Posterior vena cava (tissue), 2 donors: Measurements from ENCODE around the gene LRATD1. TPM values are rescaled to one million over a fixed set of nuclear protein-coding genes. Genes with fewer than 3 reads are reported as not detected.
"Not testable (repeated sequence)": the region's sequence is repeated elsewhere in the genome, so short reads cannot be mapped to it uniquely, and the experiment has no call there.

Experiments used
- DNase-seq: peaks from one replicate; pipeline ENCODE4 v3.0.0-alpha.2; 2020; ENCODE audit warnings: low spot score
- intact Hi-C, 2 donors: fragments of 100-400 bp; cut with DNase I; formaldehyde crosslinking; loops; one replicate each; pipeline versions ENCODE4 v1.14.1 to v1.14.2; 2022 to 2023
- long read RNA-seq, 2 donors: library from polyadenylated mRNA; unstranded; transcript quantifications; one replicate each; pipeline ENCODE4 v2.0.0, GENCODE V29; 2020 to 2021
- total RNA-seq, 2 donors: library from RNA; stranded (reverse); fragmentation: NEBNext Ultra II Directional; extraction: Animal tissue kit (Norgen Biotek cat#: 25700); gene quantifications; one replicate each; pipeline ENCODE4 v1.2.1, GENCODE V29; 2021
- donor health status: DM: yes; HTN: yes; CAD: no.
- donor health status: DM: yes; HTN: yes; CAD: no.

LRATD1 gene, protein sequence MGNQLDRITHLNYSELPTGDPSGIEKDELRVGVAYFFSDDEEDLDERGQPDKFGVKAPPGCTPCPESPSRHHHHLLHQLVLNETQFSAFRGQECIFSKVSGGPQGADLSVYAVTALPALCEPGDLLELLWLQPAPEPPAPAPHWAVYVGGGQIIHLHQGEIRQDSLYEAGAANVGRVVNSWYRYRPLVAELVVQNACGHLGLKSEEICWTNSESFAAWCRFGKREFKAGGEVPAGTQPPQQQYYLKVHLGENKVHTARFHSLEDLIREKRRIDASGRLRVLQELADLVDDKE
- total RNA-seq, result 1 to 10 TPM; 1.9 to 3.1 TPM
- long read RNA-seq, donor 1, partial matches to known transcripts, result 0 of 1 reads
- long read RNA-seq, donor 1, other reads (novel, unspliced or antisense), result 0 of 1 reads
- long read RNA-seq, donor 2, partial matches to known transcripts, result 0 of 12 reads
- long read RNA-seq, donor 2, other reads (novel, unspliced or antisense), result 9 of 12 reads

DNA sequence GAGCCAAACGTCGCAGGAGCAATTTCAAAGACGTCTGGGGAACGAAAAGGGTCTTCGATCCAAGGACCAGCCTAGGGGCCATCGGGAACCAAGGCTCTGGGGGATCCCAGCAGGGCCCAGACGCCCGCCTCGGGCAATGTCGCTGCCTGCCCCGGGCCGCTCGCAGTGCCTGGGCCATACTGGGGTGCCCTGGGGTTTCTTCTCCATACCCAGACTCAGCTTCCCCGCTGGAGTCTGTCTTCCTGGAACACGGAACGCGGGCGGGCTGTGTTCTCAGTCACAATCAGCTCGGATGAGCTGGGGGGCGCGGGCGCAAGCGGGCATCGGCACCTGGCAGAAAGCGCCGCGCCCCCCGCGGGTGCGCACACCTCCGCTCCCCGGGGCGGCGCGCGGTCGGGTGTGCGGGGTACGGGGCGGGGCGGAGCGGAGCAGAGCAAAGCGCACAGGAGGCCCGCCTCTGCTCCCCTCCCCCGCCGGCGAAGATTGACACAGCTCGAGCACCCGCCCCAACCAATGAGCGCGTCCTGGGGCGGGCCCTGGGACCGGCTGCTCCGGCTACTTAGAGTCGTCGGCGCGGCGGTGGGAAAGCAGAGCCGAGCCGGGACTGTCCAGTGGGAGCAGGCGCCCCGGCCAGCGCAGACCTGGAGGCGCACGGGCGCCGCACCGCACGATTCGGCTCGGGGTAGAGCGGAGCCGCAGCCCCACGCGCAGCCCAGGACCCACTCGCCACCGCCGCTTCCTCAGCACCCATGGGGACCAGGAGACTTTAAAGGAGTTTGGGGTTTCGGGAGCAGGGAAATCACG lies at the start of gene LRATD1:
Gene LRATD1, plus strand, starts transcription at position 585 of the 804 bp plus-strand sequence. CDS start 1,263 bp downstream, outside the sequence.
- peak; percentile 88 for DNase-seq
- intact Hi-C loops, result no loop called here

DNA sequence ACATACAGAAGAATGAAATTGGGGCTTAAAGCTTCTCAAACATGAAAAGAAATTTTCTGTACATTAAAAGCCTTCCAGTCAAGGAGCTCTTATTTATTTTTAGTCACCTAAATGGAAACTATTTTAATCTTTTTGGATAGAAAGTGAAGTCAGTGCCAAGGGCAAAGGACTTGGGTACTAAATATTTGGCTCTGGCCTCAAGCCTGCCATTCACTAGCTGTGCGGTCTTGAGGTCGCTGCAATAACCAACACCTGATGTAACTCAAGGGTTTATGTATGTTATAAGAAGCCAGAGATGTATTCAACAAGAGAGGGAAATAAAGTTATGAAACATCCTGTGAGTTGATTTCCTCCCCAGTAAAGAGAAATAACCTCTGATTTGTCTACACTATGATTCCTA lies 49.5 kb upstream of the LRATD1 start:
- no peak for DNase-seq
- intact Hi-C loops, result no loop called here

DNA sequence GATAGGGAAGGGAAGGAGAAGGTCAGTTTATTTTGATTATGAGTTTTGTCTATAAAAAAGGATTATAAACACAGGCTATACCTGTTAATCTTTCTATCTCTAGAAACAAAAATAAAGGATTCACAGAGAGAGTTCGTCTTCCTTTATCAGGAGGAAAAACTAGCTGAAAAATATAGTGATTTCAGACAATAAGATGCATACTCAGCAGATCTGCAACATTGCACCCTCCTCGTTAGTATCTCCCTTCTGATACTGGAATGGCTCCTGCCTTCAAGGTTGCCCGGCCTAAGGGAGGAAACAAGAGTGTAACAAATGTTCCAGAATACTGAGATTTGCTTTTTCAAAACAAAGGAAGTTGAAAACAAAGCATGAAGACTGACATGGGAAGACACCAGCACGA lies 48.7 kb upstream of the LRATD1 start:
- no peak for DNase-seq

DNA sequence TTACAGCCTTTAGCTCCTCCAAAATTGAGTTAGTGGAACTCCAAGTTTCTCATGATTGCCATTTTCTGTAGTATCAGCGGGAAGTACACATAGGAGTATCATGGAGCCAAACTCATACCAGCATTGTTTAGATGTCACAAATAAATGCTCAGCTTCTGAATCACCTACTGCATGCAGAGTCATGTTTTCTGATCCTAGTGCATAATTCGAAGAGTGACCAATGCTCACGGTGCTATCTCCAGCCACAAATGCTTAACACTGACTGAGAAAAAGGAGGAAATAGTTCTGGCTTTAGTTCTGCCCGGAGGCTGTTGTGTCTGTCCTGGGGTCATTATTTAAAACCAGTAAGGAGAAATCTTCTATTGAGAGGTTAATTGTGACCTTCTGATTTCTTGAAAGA lies 45.4 kb upstream of the LRATD1 start:
- intact Hi-C loops, result no loop called here

More for the DNA sequence above, 48.7 kb upstream of the LRATD1 start:
- intact Hi-C loops, result no loop called here

DNA sequence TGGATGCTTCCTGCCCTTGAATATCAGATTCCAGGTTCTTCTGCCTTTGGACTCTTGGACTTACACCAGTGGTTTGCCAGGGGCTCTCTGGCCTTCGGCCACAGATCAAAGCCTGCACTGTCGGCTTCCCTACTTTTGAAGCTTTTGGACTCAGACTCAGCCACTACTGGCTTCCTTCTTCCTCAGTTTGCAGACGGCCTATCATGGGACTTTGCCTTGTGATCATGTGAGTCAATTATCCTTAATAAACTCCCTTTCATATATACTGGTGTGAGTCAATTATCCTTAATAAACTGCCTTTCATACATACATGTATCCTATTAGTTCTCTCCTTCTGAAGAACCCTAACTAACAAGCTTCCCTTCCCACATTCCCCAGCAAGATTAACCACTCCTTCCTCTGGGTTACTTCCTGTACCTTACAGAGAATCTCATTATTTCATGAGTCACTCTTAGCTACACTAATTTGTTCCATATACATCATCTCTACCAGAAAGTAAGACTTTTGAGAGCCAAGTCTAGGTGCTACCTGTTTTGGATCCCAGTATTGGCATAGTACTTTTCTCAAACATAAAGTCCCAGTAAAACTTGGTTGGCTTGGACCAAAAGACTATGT lies 31.3 kb upstream of the LRATD1 start:
- DNase-seq, result no peak
- intact Hi-C loops, result no loop called here

More for the DNA sequence above, 45.4 kb upstream of the LRATD1 start:
- no peak for DNase-seq

DNA sequence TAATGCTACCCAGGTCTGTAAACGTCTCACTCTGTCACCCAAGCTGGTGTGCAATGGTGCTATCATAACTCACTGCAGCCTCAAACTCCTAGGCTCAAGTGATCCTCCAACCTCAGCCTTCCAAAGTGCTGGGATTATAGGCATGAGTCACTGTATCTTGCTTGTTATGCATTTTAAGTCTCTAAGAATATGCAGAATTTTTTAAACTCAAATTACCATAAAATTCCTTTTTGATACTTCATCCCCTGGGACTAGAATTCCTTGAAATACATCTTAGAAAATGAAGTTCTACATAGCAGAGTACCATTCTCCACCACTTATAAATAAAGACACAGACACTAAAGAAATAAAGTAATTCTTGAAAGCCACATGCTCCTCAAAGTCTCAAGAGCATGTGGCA lies 30.2 kb upstream of the LRATD1 start:
- DNase-seq, result no peak
- intact Hi-C loops, result no loop called here

DNA sequence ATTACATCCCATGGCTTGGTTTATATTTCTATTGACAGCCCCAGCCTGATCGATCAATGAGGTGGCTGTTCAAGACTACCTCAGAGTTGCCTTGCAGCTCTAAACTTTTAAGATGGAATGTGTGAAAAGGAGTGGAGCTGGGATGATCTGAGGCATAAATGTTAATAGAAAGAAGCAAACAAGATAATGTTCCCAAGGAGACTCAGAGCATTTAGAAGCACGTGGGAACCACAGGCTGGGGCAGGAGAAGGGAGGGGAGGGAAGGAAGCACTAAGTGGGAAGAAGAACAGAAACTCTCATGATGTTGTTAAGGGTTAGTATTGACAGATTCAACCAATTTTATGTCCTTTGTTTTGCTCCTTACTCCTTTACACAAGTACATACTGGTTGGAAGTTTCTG lies 28.8 kb upstream of the LRATD1 start:
- no peak for DNase-seq
- intact Hi-C loops, result no loop called here

DNA sequence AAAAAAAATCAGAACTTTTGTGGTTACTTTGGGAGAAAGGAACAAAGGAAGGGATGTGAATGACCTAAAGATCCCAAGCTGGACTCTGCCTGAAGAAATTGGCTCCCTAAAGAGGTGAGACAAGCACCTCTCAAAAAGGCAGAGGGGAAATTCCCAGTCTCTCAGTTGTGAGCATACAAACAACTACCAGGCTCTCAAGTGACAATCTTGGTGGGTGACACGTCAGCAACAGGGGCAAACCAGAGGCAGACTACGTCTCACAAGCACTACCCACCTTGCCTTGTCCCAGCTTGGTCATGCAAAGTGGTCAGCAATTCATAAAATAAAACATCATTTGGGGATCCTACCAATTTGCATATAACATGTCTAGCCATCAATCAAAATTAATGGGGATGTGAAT lies 24.3 kb upstream of the LRATD1 start:
- DNase-seq, result no peak
- intact Hi-C loops, result no loop called here

DNA sequence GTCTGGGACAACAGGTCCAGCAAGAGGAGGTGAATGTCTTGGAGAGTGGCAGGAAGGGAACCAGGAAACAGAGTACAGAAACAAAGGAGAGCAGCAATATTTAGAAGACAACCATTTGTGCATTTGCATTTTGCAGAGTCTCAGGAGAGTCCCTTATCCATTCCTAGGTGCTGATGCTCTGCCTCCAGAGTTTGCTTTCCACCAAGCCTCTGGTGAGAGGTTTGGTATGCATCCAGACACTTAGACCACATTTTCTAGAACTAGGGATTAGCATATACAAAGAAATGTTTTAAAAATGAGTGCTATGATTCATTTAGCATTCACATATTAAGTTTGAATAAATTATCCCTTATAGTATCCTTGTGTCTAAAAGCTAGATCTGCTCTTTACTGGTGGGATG lies 18.5 kb upstream of the LRATD1 start:
- intact Hi-C loops, result no loop called here
- DNase-seq, result no peak

DNA sequence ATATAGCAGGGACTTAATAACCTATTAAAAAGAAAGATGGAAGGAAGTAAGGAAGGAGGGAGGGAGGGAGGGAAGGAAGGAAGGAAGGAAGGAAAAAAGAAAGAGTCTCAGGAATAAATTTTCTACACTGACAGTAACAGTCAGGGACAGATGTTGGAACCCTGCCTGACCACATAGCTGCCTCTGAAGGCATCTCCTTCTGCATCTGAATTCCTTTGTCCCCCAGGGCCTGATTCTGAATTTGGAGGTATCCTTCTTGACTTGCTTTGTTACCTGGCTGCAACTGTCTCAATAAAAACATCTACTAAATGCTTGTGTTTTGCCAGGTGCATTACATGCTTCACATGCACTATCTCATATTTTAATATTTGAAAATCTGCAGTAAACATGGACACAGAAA lies 17.4 kb upstream of the LRATD1 start:
- intact Hi-C loops, result no loop called here
- DNase-seq, result no peak

DNA sequence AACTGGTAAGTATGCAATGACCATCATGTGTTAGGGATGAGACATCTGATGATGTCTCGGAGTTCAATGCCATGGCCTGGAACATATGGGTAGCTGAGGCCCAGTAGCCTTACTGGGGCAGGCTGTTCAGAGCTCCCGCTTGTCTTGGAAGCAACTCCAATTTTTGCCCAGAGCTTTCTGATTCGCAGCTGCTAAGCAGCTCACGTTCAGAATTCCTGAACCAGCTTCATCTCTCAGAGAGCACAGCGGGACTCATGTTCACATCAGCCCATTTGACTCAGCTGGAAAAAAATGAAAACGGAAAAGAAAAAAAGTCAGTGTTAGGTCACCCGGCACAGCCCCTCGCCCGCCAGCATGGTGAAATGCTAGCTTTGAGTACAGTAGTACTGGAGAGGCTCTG lies 16.8 kb upstream of the LRATD1 start:
- no peak for DNase-seq
- intact Hi-C loops, result no loop called here

DNA sequence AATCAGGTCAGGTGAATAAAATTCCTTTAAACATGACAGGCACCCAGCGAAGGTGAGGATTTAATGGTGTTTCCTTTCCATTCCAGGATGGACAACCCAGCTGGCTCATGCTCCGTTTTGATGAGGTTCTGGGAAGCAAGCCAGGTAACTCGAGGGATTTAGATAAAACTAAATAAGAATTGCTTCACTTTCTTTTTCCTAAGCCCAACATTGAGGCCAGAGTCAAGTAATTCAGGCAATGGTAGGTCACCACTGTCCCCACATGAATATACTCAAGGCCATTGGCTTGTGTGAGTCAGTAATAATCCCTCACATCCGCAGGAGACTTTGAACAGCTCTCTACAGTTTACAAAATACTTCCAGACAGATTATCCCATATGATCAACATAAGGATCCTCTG lies 16.2 kb upstream of the LRATD1 start:
- intact Hi-C loops, result no loop called here
- no peak for DNase-seq

DNA sequence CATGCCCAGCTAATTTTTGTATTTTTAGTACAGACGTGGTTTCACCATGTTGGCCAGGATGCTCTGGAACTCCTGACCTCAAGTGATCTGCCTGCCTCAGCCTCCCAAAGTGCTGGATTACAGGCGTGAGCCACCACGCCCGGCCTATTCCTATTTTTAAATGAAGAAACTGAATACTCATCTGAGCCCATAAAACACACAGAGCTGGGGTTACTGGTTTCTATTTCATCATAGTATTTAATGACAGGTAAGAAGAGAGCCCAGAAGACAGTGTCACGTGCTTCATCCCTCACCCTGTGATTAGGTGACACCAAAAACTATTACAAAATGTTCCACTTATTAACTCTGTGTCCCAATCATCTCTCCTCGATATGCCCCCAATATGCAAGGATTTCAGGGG lies 15.6 kb upstream of the LRATD1 start:
- DNase-seq, result no peak
- intact Hi-C loops, result no loop called here

DNA sequence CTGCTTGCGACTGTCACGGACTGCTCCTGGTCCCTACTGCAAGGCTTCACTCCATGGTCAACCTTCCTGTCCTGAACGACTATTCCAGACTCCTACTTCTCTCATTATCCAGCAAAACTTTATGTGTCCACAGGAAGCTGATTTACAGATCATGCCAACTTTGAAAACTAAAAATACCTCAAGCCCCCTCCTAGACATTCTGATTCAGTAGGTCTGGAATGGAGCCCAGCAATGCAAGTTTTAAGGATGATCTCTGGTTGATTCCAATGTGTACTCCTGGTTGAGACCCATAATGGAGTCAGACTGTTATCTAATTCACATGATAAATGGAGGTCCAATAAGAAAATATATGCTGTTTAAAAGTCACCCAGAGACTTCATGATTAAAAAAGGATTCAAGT lies 13.1 kb upstream of the LRATD1 start:
- DNase-seq, result no peak
- intact Hi-C loops, result no loop called here

DNA sequence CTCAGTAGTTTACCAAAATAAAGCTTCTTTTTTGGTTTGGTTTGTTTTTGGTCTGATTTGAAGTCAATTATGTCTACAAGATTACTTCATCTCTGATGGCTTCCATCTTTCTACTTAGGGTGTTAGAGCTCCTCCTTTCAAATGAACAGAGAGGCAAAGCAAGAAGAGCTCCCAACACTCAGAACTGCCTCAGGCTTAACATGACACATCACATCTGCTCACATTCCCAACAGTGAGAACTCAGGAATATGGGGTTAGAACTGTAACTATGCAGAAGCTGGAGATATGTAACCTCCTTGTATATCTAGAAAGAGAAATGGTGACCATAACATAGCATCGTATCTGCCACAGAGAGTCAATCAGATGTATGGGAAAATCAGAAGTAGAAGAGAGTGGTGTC lies 11.4 kb upstream of the LRATD1 start:
- intact Hi-C loops, result no loop called here
- DNase-seq, result no peak

DNA sequence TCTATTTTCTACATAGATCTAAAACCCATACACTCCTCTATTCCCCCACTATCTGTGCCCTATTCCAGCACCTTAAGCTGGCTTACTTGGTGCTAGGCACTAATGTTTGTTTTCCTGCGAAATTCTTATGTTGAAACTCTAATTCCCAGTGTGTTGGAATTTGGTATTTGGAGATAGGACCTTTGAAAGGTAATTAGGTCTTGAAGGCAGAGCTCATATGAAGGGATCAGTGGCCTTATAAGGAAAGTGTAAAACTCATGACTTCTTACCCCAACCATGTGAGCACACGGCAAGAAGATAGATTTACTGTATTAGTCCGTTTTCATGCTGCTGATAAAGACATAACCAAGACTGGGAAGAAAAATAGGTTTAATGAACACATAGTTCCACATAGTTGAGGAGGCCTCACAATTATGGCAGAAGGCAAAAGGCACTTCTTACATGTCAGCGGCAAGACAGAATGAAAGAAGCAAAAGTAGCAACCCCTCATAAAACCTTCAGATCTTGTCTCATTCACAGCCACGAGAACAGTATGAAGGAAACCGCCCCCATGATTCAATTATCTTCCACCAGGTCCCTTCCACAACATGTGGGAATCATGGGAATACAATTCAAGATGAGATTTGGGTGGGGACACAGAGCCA lies 10.5 kb upstream of the LRATD1 start:
- no peak for DNase-seq
- intact Hi-C loops, result no loop called here

DNA sequence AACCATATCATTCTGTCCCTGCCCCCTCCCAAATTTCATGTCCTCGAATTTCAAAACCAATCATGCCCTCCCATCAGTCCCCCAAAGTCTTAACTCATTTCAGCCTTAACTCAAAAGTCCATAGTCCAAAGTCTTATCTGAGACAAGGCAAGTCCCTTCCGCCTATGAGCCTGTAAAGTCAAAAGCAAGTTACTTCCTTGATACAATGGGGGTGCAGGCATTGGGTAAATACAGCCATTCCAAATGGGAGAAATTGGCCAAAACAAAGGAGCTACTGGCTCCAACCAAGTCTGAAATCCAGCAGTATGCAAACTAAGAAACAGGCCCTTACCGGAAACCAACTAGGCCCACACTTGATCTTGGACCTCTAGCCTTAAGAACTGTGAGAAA lies 10.0 kb upstream of the LRATD1 start:
- DNase-seq, intact Hi-C loops: not testable (repeated sequence)

DNA sequence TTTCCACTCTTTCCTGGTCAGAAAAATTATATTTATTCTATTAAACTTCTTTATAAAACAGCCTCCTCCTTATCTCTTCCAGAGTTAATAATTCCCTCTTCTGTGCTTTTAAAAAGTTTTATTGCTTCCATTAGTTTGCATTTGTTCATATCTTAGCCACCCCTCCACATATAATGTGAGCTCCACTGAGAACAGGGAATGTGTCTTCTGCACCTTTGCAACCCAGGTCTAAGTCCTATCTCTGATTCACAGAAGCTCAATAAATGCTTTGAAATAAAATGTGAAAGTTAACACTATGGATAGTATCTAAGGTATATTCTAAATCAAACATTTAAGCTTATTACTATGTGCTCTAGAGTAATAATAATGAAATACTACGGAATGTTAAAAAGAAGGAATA lies 9.3 kb upstream of the LRATD1 start:
- intact Hi-C loops, result no loop called here
- DNase-seq, result no peak

DNA sequence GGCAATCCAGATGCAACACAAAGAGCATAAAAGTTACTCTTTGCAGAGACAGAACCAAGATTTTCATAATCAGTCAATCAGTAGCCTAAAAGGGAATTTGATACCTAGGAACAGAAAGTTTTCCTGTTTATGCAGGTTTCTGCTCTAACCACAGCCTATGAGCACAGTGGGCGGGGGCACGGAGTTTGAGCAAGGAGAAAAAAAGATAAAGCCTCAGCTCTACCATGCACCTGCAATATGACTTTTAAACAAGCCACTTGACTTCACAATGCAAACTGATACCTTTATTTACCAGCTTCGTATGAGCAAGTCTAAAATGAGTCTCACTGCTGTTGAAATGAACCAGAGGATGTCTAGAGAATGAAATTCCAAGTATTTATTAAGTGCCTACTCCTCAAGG lies 5.6 kb upstream of the LRATD1 start:
- DNase-seq, result no peak
- intact Hi-C loops, result no loop called here

DNA sequence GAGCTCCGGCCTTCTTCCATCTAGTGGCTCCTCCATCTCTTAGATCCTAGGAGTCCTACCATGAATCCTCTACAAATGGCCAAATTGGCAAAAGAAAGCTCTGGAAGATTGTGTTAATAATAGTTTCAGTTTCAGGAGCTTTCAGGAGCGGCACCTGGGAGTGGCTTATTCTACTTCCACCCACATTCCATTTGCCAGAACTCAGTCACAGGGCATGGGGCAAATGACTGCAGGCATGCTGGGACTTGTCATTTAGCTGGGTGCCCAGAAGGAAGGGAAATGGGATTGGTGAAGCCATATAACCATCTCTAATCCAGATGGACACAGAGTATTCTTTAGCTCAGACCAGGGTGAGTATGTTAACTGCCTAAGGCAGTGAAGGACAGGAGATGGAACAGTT lies 3.6 kb upstream of the LRATD1 start:
- DNase-seq, result no peak
- intact Hi-C loops, result no loop called here
